HG03097 (cell line): ENCODE measurements around the gene TRIM41.
"Not testable (repeated sequence)": the region's sequence is repeated elsewhere in the genome, so short reads cannot be mapped to it uniquely, and the experiment has no call there.

Experiments
- ATAC-seq: cut with Tn5 transposase; IDR thresholded peaks from one replicate; pipeline ENCODE4 v1.9.1; 2021; ENCODE audit not compliant: unreplicated experiment, low FRiP score

TRIM41 gene

GRCh38 chr5:181209006-181209405 is 14.1 kb upstream of the TRIM41 start:
- not testable (repeated sequence) for ATAC-seq

- not testable (repeated sequence) for ATAC-seq
Measured at GRCh38 chr5:181210148-181210547, 12.9 kb upstream of the TRIM41 start.

- not testable (repeated sequence) for ATAC-seq
Measured at GRCh38 chr5:181210698-181211097, 12.4 kb upstream of the TRIM41 start.

- ATAC-seq, result no peak
Measured at GRCh38 chr5:181211208-181211607, 11.9 kb upstream of the TRIM41 start.

- no peak for ATAC-seq
Measured at GRCh38 chr5:181212080-181212479, 11.0 kb upstream of the TRIM41 start.

GRCh38 chr5:181212934-181213333 is 10.1 kb upstream of the TRIM41 start:
- no peak for ATAC-seq

- not testable (repeated sequence) for ATAC-seq
Measured at GRCh38 chr5:181214249-181214648, 8.8 kb upstream of the TRIM41 start.

- ATAC-seq, result no peak
Measured at GRCh38 chr5:181215997-181216989, 6.8 kb upstream of the TRIM41 start.

GRCh38 chr5:181217111-181217802 is 5.8 kb upstream of the TRIM41 start:
- ATAC-seq, result peak; percentile 22

GRCh38 chr5:181217803-181218062 is 5.3 kb upstream of the TRIM41 start:
- peak; percentile 11 for ATAC-seq

- ATAC-seq, result no peak
Measured at GRCh38 chr5:181218795-181219124, 4.3 kb upstream of the TRIM41 start.

- ATAC-seq, result no peak
Measured at GRCh38 chr5:181219262-181220177, 3.6 kb upstream of the TRIM41 start.

- ATAC-seq, result no peak
Measured at GRCh38 chr5:181220178-181220515, 2.9 kb upstream of the TRIM41 start.

GRCh38 chr5:181221105-181221791 is 1.8 kb upstream of the TRIM41 start:
- ATAC-seq, result no peak

GRCh38 chr5:181221792-181222629 is 1.1 kb upstream of the TRIM41 start:
- peak; percentile 27 for ATAC-seq

GRCh38 chr5:181222630-181223057 is 437 bp upstream of the TRIM41 start:
- ATAC-seq, result no peak

- no peak for ATAC-seq
Measured at GRCh38 chr5:181223729-181224389, 778 bp downstream of the TRIM41 start.

GRCh38 chr5:181224390-181225229 is 1.5 kb downstream of the TRIM41 start:
- ATAC-seq, result no peak
